ENCODE results near the gene MBLAC2. TPM values are rescaled to one million over a fixed set of nuclear protein-coding genes. Genes with fewer than 3 reads are reported as not detected.

MBLAC2 gene
- total RNA-seq, 1 donor from 2014 or later, result 4.7 TPM

- no peak for DNase-seq (ENCODE audit: low spot score in 2 of 2)
- Histone ChIP-seq H3K27me3 (no peaks in the 10 kb centered on the region), H3K36me3 (no peaks in the 10 kb centered on the region), H3K4me3 (no peak overlapping the region), H3K4me1 (no peaks in the 10 kb centered on the region), H3K27ac (no peak overlapping the region), H3K9me3 (no peaks in the 10 kb centered on the region)
- intact Hi-C loops (cut with DNase I), result loop anchor here (2.0 kb wide), 1 partner anchor 345 kb away; no protein-coding TSS in a partner anchor
- TF ChIP-seq CTCF (IDR thresholded peaks at IDR 0.05), result no peak
These were observed 36.9 kb downstream of the MBLAC2 start for GRCh38 chr5:90437663-90438062.

- intact Hi-C loops (cut with DNase I), result no loop called here
- no peaks in the 10 kb centered on the region for H3K9me3 ChIP-seq
- no peak for DNase-seq (ENCODE audit: low spot score in 2 of 2)
- H3K4me3 ChIP-seq, result no peak overlapping the region
- TF ChIP-seq CTCF (IDR thresholded peaks at IDR 0.05), result peak; percentile 22 to 71 (median 63)
- no peaks in the 10 kb centered on the region for H3K27me3 ChIP-seq
- H3K27ac ChIP-seq, result no peak overlapping the region
- H3K4me1 ChIP-seq, result no peaks in the 10 kb centered on the region
- H3K36me3 ChIP-seq, result no peaks in the 10 kb centered on the region
These were observed 40.4 kb downstream of the MBLAC2 start for GRCh38 chr5:90434116-90434714.

- H3K36me3 ChIP-seq, result no peaks in the 10 kb centered on the region
- H3K9me3 ChIP-seq, result no peaks in the 10 kb centered on the region
- H3K4me3 ChIP-seq, result no peak overlapping the region
- intact Hi-C loops (cut with DNase I), result no loop called here
- H3K27me3 ChIP-seq, result no peaks in the 10 kb centered on the region
- H3K4me1 ChIP-seq, result no peaks in the 10 kb centered on the region
- DNase-seq (ENCODE audit: low spot score in 2 of 2), result no peak
- H3K27ac ChIP-seq, result no peak overlapping the region
- TF ChIP-seq CTCF (IDR thresholded peaks at IDR 0.05), result no peak
These were observed 50.3 kb downstream of the MBLAC2 start for GRCh38 chr5:90424245-90424644.

GRCh38 chr5:90421136-90421535, 53.4 kb downstream of the MBLAC2 start:
- Histone ChIP-seq H3K36me3 (no peaks in the 10 kb centered on the region), H3K27me3 (no peaks in the 10 kb centered on the region), H3K4me3 (no peak overlapping the region), H3K27ac (no peak overlapping the region), H3K4me1 (no peaks in the 10 kb centered on the region), H3K9me3 (no peaks in the 10 kb centered on the region)
- no peak for TF ChIP-seq CTCF (IDR thresholded peaks at IDR 0.05)
- intact Hi-C loops (cut with DNase I), result no loop called here
- DNase-seq (ENCODE audit: low spot score in 2 of 2), result no peak

GRCh38 chr5:90418214-90418613, 56.4 kb downstream of the MBLAC2 start:
- Histone ChIP-seq H3K36me3 (no peaks in the 10 kb centered on the region), H3K9me3 (no peaks in the 10 kb centered on the region), H3K4me3 (no peak overlapping the region), H3K27me3 (no peaks in the 10 kb centered on the region), H3K27ac (no peak overlapping the region), H3K4me1 (no peaks in the 10 kb centered on the region)
- no peak for TF ChIP-seq CTCF (IDR thresholded peaks at IDR 0.05)
- no peak for DNase-seq (ENCODE audit: low spot score in 2 of 2)
- intact Hi-C loops (cut with DNase I), result no loop called here

Data from ascending aorta (tissue), 2 donors.